Gastroesophageal sphincter (tissue), 4 donors: ENCODE measurements around the gene SH3PXD2A. TPM values are rescaled to one million over a fixed set of nuclear protein-coding genes. Genes with fewer than 3 reads are reported as not detected.

Experiments
- ATAC-seq: fragments of 150-250 bp; one replicate; pipeline ENCODE4 v1.9.1; 2016; ENCODE audit warnings: mild to moderate bottlenecking, moderate library complexity
- H3K27ac ChIP-seq, 4 donors: fragments of 200-600 bp; sonication (generic) in 3 of 4; 1 replicate in 3 of 4; 2 replicates in 1 of 4; pipeline ENCODE4 v1.5.1; 2016 to 2019
- H3K27me3 ChIP-seq: fragments of 200-600 bp; sonication (generic); one replicate; pipeline ENCODE4 v1.5.1; 2019
- H3K36me3 ChIP-seq, 2 donors: fragments of 200-600 bp; sonication (generic); one replicate each; pipeline ENCODE4 v1.5.1; 2019; ENCODE audit warnings: control low read depth in 1 of 2
- H3K4me1 ChIP-seq, 3 donors: fragments of 200-600 bp; sonication (generic); 1 replicate in 2 of 3; 2 replicates in 1 of 3; pipeline ENCODE4 v1.5.1; 2016 to 2019; ENCODE audit warnings: control low read depth in 2 of 3
- H3K4me3 ChIP-seq, 2 donors: fragments of 200-600 bp; sonication (generic); one replicate each; pipeline ENCODE4 v1.5.1; 2019; ENCODE audit warnings: mild to moderate bottlenecking in 1 of 2, moderate library complexity in 1 of 2
- H3K9me3 ChIP-seq, 3 donors: fragments of 200-600 bp; sonication (generic); one replicate each; pipeline ENCODE4 v1.5.1; 2017 to 2019; ENCODE audit warnings: control low read depth in 2 of 3
- CTCF ChIP-seq, 4 experiments: fragments of 200-600 bp in 2 of 4; fragments of 450-650 bp in 2 of 4; sonication (generic) in 1 of 4; IDR thresholded peaks; one replicate each; pipeline ENCODE4 v1.5.1; 2017 to 2019; ENCODE audit warnings: antibody characterized with exemption in 4 of 4, mild to moderate bottlenecking in 2 of 4, moderate library complexity in 2 of 4
- EP300 ChIP-seq: sonication (generic); formaldehyde crosslinking; IDR thresholded peaks from one replicate; pipeline ENCODE4 v1.6.1; 2017; ENCODE audit warnings: antibody characterized with exemption, mild to moderate bottlenecking
- POLR2A ChIP-seq, 2 donors: fragments of 450-650 bp; IDR thresholded peaks; one replicate each; pipeline ENCODE4 v1.6.1; 2017; ENCODE audit warnings: antibody characterized with exemption in 2 of 2, mild to moderate bottlenecking in 2 of 2, moderate library complexity in 1 of 2
- POLR2AphosphoS5 ChIP-seq: sonication (generic); formaldehyde crosslinking; IDR thresholded peaks from one replicate; pipeline ENCODE4 v1.6.1; 2017; ENCODE audit warnings: antibody characterized with exemption
- WGBS, 2 donors: methylation state at CpG; one replicate each; pipeline ENCODE4 v1.1.5; 2018; ENCODE audit warnings: low coverage in 1 of 2; 5-methylcytosine and 5-hydroxymethylcytosine counted together
- total RNA-seq, 4 donors: library from RNA; depleted of rRNA; stranded (reverse); fragments of >200 nt; gene quantifications; one replicate each; pipeline ENCODE4 v1.1.0, GENCODE V29; 2016

SH3PXD2A gene
- total RNA-seq, 4 donors from 2014 or later = 31.2 to 65.2 (median 39.5) TPM

GRCh38 chr10:103648251-103648635 is 207.1 kb downstream of the SH3PXD2A start:
- Histone ChIP-seq H3K4me3 (no peak overlapping the region), H3K4me1 (peaks cover 4 to 100% (median 52%) of the 10 kb centered on the region in 3 donors), H3K27ac (peak overlapping the region in 3 of 4 donors; percentile 70 to 76 (median 74)), H3K36me3 (peaks cover 0 to 33% of the 10 kb centered on the region in 2 donors), H3K27me3 (no peaks in the 10 kb centered on the region), H3K9me3 (no peaks in the 10 kb centered on the region)
- WGBS, 2 donors = 9 to 19% methylated on average over 3 to 6 of the region's 8 CpGs
- ATAC-seq = no peak
- TF ChIP-seq EP300 (no peak), POLR2A (IDR thresholded peaks at IDR 0.05) (no peak), POLR2AphosphoS5 (no peak), CTCF (IDR thresholded peaks at IDR 0.05) (no peak)

GRCh38 chr10:103646304-103646703 is 209.1 kb downstream of the SH3PXD2A start:
- ATAC-seq = no peak
- H3K36me3 ChIP-seq = peaks cover 0 to 32% of the 10 kb centered on the region in 2 donors
- no peak overlapping the region for H3K4me3 ChIP-seq
- peaks cover 4 to 100% (median 34%) of the 10 kb centered on the region in 3 donors for H3K4me1 ChIP-seq
- no peaks in the 10 kb centered on the region for H3K27me3 ChIP-seq
- H3K9me3 ChIP-seq = no peaks in the 10 kb centered on the region
- WGBS, 2 donors = no CpG with 5 or more reads among the region's 3 CpGs
- H3K27ac ChIP-seq = peak overlapping the region in 3 of 4 donors; percentile 68 to 76 (median 74)
- TF ChIP-seq POLR2AphosphoS5 (no peak), EP300 (no peak), CTCF (IDR thresholded peaks at IDR 0.05) (no peak), POLR2A (IDR thresholded peaks at IDR 0.05) (no peak)

- ATAC-seq = peak; percentile 71
- Histone ChIP-seq H3K4me3 (no peak overlapping the region), H3K27ac (peak overlapping the region; percentile 21 to 76 (median 71)), H3K9me3 (no peaks in the 10 kb centered on the region), H3K27me3 (no peaks in the 10 kb centered on the region), H3K4me1 (peaks cover 4 to 100% (median 38%) of the 10 kb centered on the region in 3 donors), H3K36me3 (peaks cover 0 to 26% of the 10 kb centered on the region in 2 donors)
- WGBS, 2 donors = 44 to 81% methylated on average over 2 to 4 of the region's 12 CpGs
- TF ChIP-seq POLR2A (IDR thresholded peaks at IDR 0.05) (no peak), POLR2AphosphoS5 (peak; percentile 89)
Measured at GRCh38 chr10:103645141-103646054, 210.0 kb downstream of the SH3PXD2A start.

- TF ChIP-seq EP300 (no peak), POLR2AphosphoS5 (no peak), POLR2A (IDR thresholded peaks at IDR 0.05) (no peak), CTCF (IDR thresholded peaks at IDR 0.05) (no peak)
- WGBS, 2 donors = 73 to 80% methylated on average over 3 to 7 of the region's 7 CpGs
- H3K4me3 ChIP-seq = no peak overlapping the region
- ATAC-seq = no peak
- peaks cover 4 to 100% (median 28%) of the 10 kb centered on the region in 3 donors for H3K4me1 ChIP-seq
- H3K36me3 ChIP-seq = peaks cover 0 to 26% of the 10 kb centered on the region in 2 donors
- no peaks in the 10 kb centered on the region for H3K9me3 ChIP-seq
- no peaks in the 10 kb centered on the region for H3K27me3 ChIP-seq
- H3K27ac ChIP-seq = peak overlapping the region in 1 of 4 donors; percentile 27
Measured at GRCh38 chr10:103643381-103643780, 212.0 kb downstream of the SH3PXD2A start.

- H3K4me1 ChIP-seq = peaks cover 8 to 100% (median 38%) of the 10 kb centered on the region in 3 donors
- TF ChIP-seq EP300 (no peak), POLR2A (IDR thresholded peaks at IDR 0.05) (no peak), POLR2AphosphoS5 (no peak), CTCF (IDR thresholded peaks at IDR 0.05) (no peak)
- no peaks in the 10 kb centered on the region for H3K27me3 ChIP-seq
- H3K4me3 ChIP-seq = no peak overlapping the region
- no peak for ATAC-seq
- 89% methylated on average over 1 of the region's 4 CpGs; no CpG with 5 or more reads in 1 of the 2 donors for WGBS, 2 donors
- H3K9me3 ChIP-seq = no peaks in the 10 kb centered on the region
- peaks cover 0 to 11% of the 10 kb centered on the region in 2 donors for H3K36me3 ChIP-seq
- peak overlapping the region in 3 of 4 donors; percentile 10 to 88 (median 70) for H3K27ac ChIP-seq
Measured at GRCh38 chr10:103641326-103641725, 214.1 kb downstream of the SH3PXD2A start.
